LNCaP clone FGC (cell line): ENCODE data around the gene ATP2A3.

Source experiments
- DNase-seq: peaks from one replicate; pipeline ENCODE4 v3.0.0-alpha.2; 2011; ENCODE audit warnings: low read depth
- H3K4me3 ChIP-seq: 2 replicates; pipeline ENCODE4 v1.5.1; 2011; ENCODE audit warnings: mild to moderate bottlenecking, low read depth, low read length, control low read depth
- CTCF ChIP-seq: IDR thresholded peaks from 2 replicates; pipeline ENCODE4 v1.5.1; 2012; ENCODE audit warnings: mild to moderate bottlenecking; ENCODE audit not compliant: control insufficient read depth, insufficient read depth; ENCODE audit errors: extremely low read depth

Gene ATP2A3

GRCh38 chr17:3921006-3921405 lies 43.2 kb downstream of the ATP2A3 start:
- no peak for DNase-seq
- no peak overlapping the region for H3K4me3 ChIP-seq
- no peak for TF ChIP-seq CTCF

- TF ChIP-seq CTCF = no peak
- no peak for DNase-seq
- H3K4me3 ChIP-seq = no peak overlapping the region
Measured at GRCh38 chr17:3919123-3919624, 45.1 kb downstream of the ATP2A3 start.

GRCh38 chr17:3918372-3919122 lies 45.7 kb downstream of the ATP2A3 start:
- TF ChIP-seq CTCF = no peak
- DNase-seq = no peak
- H3K4me3 ChIP-seq = no peak overlapping the region

DNA sequence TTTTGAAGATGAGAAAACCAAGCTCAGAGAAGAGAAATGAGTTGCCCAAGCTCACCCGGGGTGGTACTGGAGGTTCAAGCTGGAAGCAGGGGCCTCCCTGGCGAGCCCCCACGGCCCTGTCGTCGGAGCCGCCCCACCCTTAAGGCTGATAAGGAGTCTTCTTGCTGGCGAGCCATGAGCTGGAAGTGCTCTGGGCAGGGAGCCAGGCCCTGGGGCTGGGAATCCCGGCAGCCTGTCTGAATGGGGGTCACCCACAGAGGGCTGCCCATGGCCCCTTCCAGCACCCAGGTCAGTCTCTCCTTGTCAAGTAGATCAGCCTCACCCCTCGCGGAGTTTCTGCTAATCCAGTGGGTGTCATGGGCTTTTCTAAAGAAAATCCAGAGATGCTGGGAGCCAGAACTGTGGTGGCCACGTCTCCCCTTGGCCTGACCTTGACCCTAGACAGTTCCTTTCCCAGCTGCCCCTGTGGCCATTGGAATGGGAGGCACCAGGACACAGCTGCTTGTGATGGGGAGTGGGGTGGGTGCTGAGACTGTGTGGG lies 46.8 kb downstream of the ATP2A3 start:
- H3K4me3 ChIP-seq = no peak overlapping the region
- DNase-seq = no peak
- no peak for TF ChIP-seq CTCF

- DNase-seq = no peak
- no peak for TF ChIP-seq CTCF
- no peak overlapping the region for H3K4me3 ChIP-seq
Measured at GRCh38 chr17:3916825-3917224, 47.4 kb downstream of the ATP2A3 start.

DNA sequence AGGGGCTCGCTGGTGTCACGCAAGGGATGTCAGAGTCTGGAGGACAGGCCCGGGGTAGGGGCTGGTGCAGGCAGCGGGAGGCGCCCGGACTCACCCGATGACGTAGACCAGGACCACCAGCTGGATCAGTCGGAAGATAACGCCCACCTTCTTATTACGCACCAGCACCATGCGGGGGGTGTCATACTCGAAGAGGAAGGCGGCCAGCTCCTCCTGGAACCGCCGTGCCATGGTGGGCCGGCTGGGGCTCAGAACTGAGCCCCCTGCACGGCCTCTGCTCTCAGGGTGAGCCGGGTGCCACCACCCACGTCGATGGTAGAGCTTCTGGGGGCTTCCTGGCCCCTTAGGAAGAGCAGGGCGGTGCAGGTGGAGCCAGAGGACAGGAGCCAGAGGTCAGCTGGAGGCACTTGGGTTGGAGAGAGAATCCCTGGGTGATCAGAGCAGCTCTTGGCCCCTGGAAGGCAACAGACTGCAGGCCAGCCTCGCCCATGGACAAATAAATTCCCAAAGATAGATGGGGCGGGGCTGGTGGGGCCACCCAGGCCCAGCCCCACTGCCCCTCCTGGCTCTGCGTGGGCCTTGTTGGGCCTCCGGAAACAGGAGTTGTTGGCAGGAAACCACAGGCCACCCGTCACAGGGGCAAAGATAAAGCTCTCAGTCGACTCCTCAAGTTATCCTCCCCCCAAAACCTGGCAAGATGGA lies 48.1 kb downstream of the ATP2A3 start, which contains the start of gene P2RX1:
P2RX1 (minus strand) TSS at position 471 of the 702 bp plus-strand sequence; CDS start at position 231, 240 bp downstream.
- TF ChIP-seq CTCF = no peak
- no peak for DNase-seq
- no peak within 1 kb of the TSS for H3K4me3 ChIP-seq
